HepG2 (cell line): ENCODE data around the gene PCGF6. TPM values are rescaled to one million over a fixed set of nuclear protein-coding genes. Genes with fewer than 3 reads are reported as not detected.

Experiments used
- GTF2F1 ChIP-seq: fragments of 150-350 bp; IDR thresholded peaks from 2 replicates; pipeline ENCODE4 v1.6.1; 2014; ENCODE audit warnings: low read length
- HMGXB3 ChIP-seq: sonication (generic); formaldehyde crosslinking; IDR thresholded peaks from 2 replicates; pipeline ENCODE4 v1.4.0; 2020; ENCODE audit warnings: missing genetic modification reagents, borderline replicate concordance
- NFAT5 ChIP-seq: sonication (generic); formaldehyde crosslinking; IDR thresholded peaks from 2 replicates; pipeline ENCODE4 v1.4.0; 2020; ENCODE audit warnings: missing genetic modification reagents
- ZNF10 ChIP-seq: sonication (generic); formaldehyde crosslinking; IDR thresholded peaks from 2 replicates; pipeline ENCODE4 v1.4.0; 2020; ENCODE audit warnings: mild to moderate bottlenecking, low read depth, missing genetic modification reagents, borderline replicate concordance
- ZNF609 ChIP-seq: sonication (generic); formaldehyde crosslinking; IDR thresholded peaks from 2 replicates; pipeline ENCODE4 v1.4.0; 2020; ENCODE audit warnings: mild to moderate bottlenecking, missing genetic modification reagents, borderline replicate concordance
- ZNF639 ChIP-seq: conservative IDR thresholded peaks from 2 replicates; pipeline ENCODE4 v1.6.1; 2018; ENCODE audit warnings: missing genetic modification reagents
- ZNF687 ChIP-seq: sonication (generic); formaldehyde crosslinking; IDR thresholded peaks from 2 replicates; pipeline ENCODE4 v1.5.1; 2020; ENCODE audit warnings: mild to moderate bottlenecking, missing genetic modification reagents, moderate library complexity
- polyA plus RNA-seq, 8 experiments: library from polyadenylated mRNA; depleted of rRNA in 3 of 8; stranded (reverse) in 7 of 8; unstranded in 1 of 8; fragments of >200 nt; fragmentation: Illumina TruSeq in 4 of 8; extraction: Trizol in 4 of 8; gene quantifications; 2 replicates each; pipeline versions ENCODE4 v1.2.1 to v1.2.3, GENCODE V29; 2011 to 2016; ENCODE audit warnings: low read depth in 4 of 8, missing spikeins in 1 of 8, mixed read lengths in 1 of 8; ENCODE audit not compliant: insufficient read depth in 1 of 8
- total RNA-seq, 5 experiments: library from RNA; depleted of rRNA; stranded (reverse); fragments of >200 nt; fragmentation: Illumina TruSeq; extraction: Trizol; gene quantifications; 2 replicates each; pipeline ENCODE4 v1.2.3, GENCODE V29; 2016; ENCODE audit warnings: low read depth in 1 of 5

PCGF6 gene
- total and polyA plus RNA-seq, 2 of the 13 experiments (the other 11 are each of a cell fraction or from before 2014, with no cell fraction given): 5.2 to 19.4 TPM

- TF ChIP-seq NFAT5 (CRISPR knock-in tag): peak; percentile 86; the same call in 1 of the 2 replicates
- TF ChIP-seq HMGXB3 (CRISPR knock-in tag): peak; percentile 91
- no peak for TF ChIP-seq ZNF10 (CRISPR knock-in tag)
- TF ChIP-seq ZNF609 (CRISPR knock-in tag): no peak
- TF ChIP-seq ZNF639: peak; percentile 2; the same call in 1 of the 2 replicates
- TF ChIP-seq ZNF687 (CRISPR knock-in tag): no peak
- TF ChIP-seq GTF2F1: no peak
Measured at GRCh38 chr10:103265717-103266329, 85.1 kb downstream of the PCGF6 start (continued).
